HG02798 (cell line): ENCODE data around the gene KRT36.

Experiments
- ATAC-seq: cut with Tn5 transposase; IDR thresholded peaks from one replicate; pipeline ENCODE4 v1.9.1; 2021; ENCODE audit warnings: mild to moderate bottlenecking; ENCODE audit not compliant: unreplicated experiment, poor library complexity

KRT36 gene

DNA sequence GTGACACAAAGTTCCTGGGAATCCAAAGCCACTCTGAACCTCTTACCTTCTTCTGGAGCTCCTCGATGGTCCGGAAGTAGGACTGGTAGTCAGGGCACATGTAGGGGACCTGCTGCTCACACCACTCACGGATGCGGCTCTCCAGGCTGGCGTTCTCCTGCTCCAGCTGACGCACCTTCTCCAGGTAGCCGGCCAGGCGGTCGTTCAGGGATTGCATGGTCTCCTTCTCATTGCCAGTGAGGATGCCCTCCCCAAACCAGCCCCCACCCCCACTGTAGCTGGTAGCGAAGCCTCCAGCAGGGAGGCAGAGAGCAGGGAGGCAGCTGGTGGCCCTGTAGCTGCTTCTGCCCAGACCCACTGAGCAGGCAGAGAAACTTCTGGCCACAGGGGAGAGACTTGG lies 9.1 kb downstream of the KRT36 start:
- no peak for ATAC-seq

- no peak for ATAC-seq
Measured at GRCh38 chr17:41480136-41480535, 9.6 kb downstream of the KRT36 start.

DNA sequence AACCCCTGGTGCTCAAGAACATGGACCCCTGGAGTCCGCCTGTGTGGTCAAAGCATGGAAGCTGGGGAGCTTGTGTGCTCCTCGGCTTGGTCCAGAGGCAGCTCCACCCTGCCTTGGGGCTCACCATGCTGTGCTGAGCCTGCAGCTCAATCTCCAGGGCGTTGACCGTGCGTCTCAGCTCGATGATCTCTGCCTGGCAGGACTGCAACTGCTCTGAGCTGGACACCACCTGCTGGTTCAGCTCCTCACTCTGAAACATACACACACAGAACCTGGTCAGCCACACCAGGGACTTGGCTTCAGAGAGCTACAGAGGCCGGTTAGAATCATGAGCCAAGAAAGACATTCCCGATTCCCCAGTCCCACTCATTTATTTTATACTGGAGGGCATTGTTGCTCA lies 11.5 kb downstream of the KRT36 start:
- ATAC-seq, result no peak

DNA sequence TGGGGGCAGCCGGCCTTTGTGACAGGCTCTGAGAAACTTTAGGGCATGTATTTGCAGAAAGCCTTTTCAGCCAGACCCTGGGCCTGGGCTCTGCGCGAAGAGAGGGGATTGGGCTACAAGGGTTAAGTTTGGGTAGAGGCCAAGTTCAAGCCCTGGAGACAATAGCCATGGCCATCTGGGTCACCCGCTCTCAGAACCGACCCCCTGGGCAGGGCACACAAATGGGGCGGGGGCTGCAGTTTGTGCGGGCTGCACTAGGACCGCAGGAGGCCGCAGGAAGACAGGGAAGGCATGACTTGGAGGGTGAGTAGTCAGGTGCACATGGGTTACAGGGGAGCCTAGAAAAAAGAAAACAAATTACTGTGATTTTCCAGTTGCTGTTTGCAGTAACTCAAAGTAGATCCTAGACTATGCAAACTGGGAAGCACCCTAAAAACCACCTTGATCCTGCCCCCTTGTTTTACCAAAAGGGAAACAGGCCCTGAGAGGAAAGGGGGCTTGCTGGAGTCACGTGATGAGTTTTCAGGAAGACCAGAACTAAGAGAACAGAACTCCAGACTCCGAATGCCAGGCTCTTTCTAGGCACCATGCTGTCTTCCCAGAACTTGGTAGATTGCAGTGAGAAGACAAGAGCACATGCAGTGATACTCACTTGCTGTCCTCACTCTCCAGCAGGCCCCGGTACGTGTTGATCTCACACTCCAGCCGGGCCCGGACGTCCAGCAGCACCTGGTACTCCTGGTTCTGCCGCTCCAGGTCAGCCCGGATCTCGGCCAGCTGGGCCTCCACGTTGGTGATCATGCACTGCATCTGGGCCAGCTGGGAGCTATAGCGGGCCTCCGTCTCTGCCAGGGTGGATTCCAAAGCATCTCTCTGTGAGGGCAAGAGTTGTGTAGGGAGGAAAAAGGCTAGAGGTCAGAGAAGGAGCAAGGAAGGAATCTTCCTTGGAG lies 12.6 kb downstream of the KRT36 start:
- ATAC-seq, result no peak

GRCh38 chr17:41475421-41475820 lies 14.3 kb downstream of the KRT36 start:
- no peak for ATAC-seq

- ATAC-seq, result no peak
Measured at GRCh38 chr17:41474863-41475262, 14.8 kb downstream of the KRT36 start.

DNA sequence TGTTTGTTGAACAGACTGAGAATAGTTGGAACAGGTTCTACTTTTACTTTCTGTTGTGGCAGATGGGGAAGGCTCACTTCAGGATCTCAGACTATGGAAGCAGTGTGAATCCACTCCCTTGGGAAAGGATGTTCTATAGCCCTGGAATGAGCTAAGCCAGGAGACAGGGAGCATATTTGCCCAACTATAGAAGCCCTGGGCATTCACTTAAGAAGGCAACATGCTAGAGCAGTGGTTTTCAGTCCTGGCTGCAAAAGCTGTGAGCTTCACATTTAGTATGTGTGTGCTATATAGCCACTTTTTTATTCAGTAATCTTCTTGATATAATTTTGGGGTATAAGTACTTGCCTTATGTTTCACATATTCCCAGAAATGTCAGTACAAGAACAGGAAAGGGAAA lies 21.4 kb downstream of the KRT36 start:
- ATAC-seq, result no peak

DNA sequence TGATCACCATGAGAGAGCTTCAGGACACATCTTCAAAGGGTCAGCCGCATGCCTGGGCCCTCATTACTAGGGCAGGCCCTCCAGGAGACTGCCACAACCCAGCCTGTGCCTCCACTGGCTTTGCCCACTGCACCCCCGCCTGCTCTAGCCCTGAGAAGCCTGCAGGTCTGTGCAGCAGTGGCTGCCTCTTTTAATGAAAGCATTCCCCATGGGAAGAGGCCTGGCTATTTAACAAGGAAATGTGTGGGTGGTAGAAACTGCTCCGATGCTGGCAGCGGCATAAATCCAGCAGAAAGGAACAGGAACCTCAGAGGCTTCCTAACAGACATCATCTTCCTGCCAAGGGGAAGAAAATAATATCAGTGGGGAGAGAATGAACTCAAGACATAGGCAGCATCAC lies 22.1 kb downstream of the KRT36 start:
- ATAC-seq, result no peak

GRCh38 chr17:41466988-41467387 lies 22.7 kb downstream of the KRT36 start, which contains the start of gene KRT32:
KRT32 (minus strand) TSS chr17:41467386; CDS start chr17:41467325, 61 bp downstream.
- ATAC-seq, result no peak

DNA sequence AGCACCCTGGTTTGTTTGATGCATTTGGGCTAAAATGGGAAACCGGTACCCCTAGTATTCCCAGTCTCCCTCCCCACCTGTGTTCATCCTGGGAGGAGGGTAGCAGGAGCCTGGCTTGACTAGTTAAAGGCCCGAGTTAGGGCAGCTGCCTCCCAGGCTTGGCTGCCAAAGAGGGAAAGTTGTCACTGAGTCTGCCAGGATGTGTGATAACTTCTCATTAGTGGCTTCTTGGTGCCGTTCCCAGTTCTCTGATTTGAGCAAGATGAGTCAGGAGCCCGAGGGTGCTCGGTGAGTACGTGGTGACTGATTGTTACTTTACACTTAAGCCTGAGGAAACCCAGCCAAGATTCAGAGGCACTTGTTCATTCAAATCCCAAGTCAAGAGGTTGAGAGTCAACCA lies 25.0 kb downstream of the KRT36 start:
- no peak for ATAC-seq

- no peak for ATAC-seq
Measured at GRCh38 chr17:41464173-41464572, 25.5 kb downstream of the KRT36 start.

- ATAC-seq, result no peak
Measured at GRCh38 chr17:41463746-41464145, 26.0 kb downstream of the KRT36 start.

DNA sequence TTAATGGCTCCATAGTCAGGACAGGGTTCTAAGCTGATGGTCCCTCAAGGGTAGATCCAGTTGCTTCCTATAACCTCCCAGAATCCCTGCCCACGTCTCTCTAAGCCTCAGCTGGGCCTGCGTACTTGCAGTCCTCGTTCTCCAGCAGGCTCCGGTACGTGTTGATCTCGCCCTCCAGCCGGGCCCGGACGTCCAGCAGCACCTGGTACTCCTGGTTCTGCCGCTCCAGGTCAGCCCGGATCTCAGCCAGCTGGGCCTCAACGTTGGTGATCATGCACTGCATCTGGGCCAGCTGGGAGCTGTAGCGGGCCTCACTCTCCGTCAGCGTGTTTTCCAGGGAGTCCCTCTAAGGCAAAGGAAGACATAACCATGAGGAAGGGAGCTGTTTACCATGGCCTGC lies 27.0 kb downstream of the KRT36 start:
- no peak for ATAC-seq

DNA sequence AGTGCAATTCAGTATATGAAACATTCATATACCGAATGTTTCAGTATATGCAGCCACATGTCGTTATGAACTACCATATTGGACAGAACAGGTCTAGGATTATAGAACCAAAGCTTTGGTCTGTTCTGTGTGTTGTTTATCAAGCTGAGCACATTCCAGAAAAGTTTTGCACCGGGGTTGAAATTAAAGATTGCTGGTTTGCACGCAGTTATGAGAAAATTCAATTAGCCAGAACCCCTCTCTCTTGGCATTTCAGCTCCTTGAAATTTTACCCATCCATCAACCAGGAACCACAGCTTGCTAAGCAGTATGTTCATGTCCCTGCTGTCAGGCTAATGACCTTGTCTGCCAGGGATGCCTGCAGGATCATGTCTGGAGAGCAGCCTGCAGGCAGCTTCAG lies 32.0 kb downstream of the KRT36 start:
- no peak for ATAC-seq

GRCh38 chr17:41456204-41456603 lies 33.5 kb downstream of the KRT36 start:
- ATAC-seq, result no peak

DNA sequence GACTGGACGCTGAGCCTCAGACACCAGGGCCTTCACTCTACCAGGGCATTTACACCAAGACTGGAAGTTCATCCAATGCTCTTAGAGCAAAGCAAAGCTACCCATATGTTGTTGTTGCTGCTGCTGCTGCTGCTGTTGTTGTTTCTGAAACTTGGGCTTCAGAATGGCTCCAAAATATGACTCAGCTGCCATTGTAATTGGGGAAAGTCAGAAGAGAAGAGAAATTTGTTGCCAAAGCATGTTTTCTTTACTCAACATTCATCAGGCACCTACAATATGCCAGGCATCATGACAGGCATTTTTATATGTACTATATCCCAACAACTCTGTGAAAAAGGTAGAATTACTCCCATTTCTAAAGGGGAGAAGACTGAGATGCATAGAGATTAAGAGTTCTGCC lies 34.5 kb downstream of the KRT36 start:
- no peak for ATAC-seq

GRCh38 chr17:41453066-41453465 lies 36.6 kb downstream of the KRT36 start:
- no peak for ATAC-seq

DNA sequence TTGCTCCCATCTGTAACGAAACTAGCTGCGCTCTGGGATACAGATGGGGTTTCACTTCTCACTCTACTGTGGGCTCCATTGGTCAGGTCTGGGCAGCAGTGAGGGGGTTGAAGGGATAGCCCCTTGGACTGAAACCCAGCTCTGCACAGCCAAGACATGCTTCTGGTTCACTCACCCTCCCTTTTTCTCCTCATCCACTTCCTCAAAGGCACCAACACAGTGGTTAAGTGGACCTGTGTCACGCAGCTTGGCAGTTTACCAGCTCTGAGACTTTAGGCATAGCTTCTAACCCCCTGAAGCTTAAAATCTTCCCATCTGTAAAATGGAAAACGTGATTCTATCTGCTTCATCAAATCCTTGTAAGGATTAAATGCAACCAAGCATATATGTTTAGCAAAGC lies 37.4 kb downstream of the KRT36 start:
- ATAC-seq, result no peak

DNA sequence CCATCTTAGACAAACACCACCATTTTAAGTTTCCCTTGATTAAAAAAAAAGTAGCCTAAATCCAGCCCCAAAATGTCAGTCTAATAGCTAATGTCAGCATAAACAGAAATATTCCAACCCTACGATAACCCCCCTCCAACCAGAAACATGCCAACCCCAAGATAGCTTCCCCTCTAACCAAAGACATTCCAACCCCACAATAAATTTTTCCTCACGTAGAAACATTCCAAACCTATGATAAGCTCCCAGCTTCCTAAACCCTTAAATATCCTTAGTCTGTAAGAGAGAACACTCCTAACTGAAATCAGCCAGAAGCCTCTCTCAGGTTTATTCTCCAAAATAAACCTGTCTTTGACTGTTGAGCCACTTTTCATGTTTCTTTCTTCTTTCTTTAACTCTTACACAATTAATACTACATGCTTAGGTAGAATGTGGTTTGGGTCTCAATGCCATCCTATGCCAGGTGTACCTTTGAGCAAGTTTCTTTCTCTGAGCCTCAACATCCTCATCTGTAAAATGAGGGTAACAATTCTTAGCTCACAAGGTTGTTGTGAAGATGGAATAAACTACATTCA lies 38.5 kb downstream of the KRT36 start:
- ATAC-seq, result no peak

DNA sequence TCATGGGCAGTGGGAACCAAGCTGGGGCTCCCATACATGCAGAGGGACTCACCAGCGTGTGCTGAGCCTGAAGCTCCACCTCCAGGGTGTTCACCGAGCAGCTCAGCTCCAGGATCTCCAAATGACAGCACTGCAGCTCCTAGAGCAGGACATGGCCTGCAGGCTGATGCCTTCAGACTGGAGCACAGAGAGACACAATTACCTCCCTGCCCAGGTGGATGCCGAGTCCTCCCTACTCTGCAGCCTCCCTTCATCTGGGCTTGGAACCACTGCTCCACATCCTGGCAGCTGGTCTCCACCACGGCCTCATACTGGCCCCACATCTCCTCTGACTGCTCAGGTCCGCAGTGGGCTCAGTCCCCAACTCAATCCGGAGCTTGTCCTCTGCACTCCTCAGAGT lies 40.7 kb downstream of the KRT36 start:
- no peak for ATAC-seq

DNA sequence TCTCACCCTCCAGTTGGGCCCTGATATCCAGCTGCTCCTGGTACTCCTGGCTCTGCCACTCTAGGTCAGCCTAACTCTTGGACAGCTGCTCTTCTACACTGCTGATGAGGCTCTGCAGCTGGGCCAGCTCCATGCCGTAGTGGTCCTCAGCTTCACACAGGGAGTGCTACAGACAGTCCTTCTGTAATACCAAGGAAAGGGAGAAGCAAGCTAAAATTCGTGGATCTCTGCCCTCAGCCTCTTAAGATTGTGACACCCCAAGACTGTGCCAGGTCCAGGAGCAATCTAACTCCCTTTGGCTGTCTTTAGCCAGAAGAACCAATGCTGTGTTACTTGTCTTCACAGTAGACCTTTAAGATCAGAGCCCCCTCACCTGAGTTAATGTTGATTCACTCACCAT lies 41.2 kb downstream of the KRT36 start:
- ATAC-seq, result no peak

- ATAC-seq, result no peak
Measured at GRCh38 chr17:41446806-41447205, 42.9 kb downstream of the KRT36 start.
